GM06990 (cell line): ENCODE measurements around the gene AAK1.
"Not testable (repeated sequence)": the region's sequence is repeated elsewhere in the genome, so short reads cannot be mapped to it uniquely, and the experiment has no call there.

ENCODE experiments used
- DNase-seq: peaks from one replicate; pipeline ENCODE4 v3.0.0-alpha.2; 2011; ENCODE audit not compliant: insufficient read length; ENCODE audit errors: extremely low read depth
- H3K27me3 ChIP-seq: replicated peaks from 2 replicates; pipeline ENCODE4 v1.6.0; 2011; ENCODE audit warnings: low read length; ENCODE audit not compliant: control insufficient read depth, insufficient read depth
- H3K36me3 ChIP-seq: 2 replicates; pipeline ENCODE4 v1.5.1; 2011; ENCODE audit warnings: low read length; ENCODE audit not compliant: control insufficient read depth, insufficient read depth
- H3K4me3 ChIP-seq: replicated peaks from 2 replicates; pipeline ENCODE4 v1.5.1; 2011; ENCODE audit warnings: low read depth, mild to moderate bottlenecking, control low read depth, low read length
- CTCF ChIP-seq: IDR thresholded peaks from 2 replicates; pipeline ENCODE4 v1.5.1; 2011; ENCODE audit warnings: low read length, control low read depth, mild to moderate bottlenecking, inconsistent platforms; ENCODE audit not compliant: insufficient read depth, poor library complexity, severe bottlenecking

Gene AAK1

GRCh38 chr2:69608109-69608508 is 35.4 kb downstream of the AAK1 start:
- Histone ChIP-seq H3K27me3 (no peaks in the 10 kb centered on the region), H3K4me3 (no peak overlapping the region), H3K36me3 (no peaks in the 10 kb centered on the region; the same call in 1 of the 2 replicates)
- no peak for DNase-seq
- TF ChIP-seq CTCF, result no peak

GRCh38 chr2:69606771-69607170 is 36.8 kb downstream of the AAK1 start:
- not testable (repeated sequence) for H3K36me3 ChIP-seq, H3K4me3 ChIP-seq, DNase-seq, H3K27me3 ChIP-seq

DNA sequence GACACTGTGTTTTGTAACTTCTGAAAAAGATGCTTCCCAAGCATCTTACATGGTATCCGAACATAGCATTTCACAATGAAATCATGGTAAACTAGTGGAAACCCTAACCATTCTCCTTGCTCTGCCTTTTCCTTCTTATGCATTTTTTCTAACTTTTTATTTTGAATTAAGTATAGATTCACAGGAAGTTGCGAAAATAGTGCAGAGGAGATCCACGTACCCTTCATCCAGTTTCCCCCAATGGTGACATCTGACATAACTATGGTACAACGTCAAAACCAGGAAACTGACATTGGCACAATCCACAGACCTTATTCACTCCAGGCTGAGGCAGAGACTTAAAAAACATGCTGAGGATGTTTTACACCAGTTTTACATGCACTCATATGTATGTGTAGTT is 38.3 kb downstream of the AAK1 start:
- no peaks in the 10 kb centered on the region; the same call in none of the 2 replicates for H3K36me3 ChIP-seq

GRCh38 chr2:69604836-69605235 is 38.7 kb downstream of the AAK1 start:
- DNase-seq, result no peak
- Histone ChIP-seq H3K36me3 (no peaks in the 10 kb centered on the region; the same call in none of the 2 replicates), H3K27me3 (no peaks in the 10 kb centered on the region), H3K4me3 (no peak overlapping the region)
- TF ChIP-seq CTCF, result no peak

More for the DNA sequence above, 38.3 kb downstream of the AAK1 start:
- DNase-seq, result no peak
- no peak for TF ChIP-seq CTCF
- Histone ChIP-seq H3K27me3 (no peaks in the 10 kb centered on the region), H3K4me3 (no peak overlapping the region)

DNA sequence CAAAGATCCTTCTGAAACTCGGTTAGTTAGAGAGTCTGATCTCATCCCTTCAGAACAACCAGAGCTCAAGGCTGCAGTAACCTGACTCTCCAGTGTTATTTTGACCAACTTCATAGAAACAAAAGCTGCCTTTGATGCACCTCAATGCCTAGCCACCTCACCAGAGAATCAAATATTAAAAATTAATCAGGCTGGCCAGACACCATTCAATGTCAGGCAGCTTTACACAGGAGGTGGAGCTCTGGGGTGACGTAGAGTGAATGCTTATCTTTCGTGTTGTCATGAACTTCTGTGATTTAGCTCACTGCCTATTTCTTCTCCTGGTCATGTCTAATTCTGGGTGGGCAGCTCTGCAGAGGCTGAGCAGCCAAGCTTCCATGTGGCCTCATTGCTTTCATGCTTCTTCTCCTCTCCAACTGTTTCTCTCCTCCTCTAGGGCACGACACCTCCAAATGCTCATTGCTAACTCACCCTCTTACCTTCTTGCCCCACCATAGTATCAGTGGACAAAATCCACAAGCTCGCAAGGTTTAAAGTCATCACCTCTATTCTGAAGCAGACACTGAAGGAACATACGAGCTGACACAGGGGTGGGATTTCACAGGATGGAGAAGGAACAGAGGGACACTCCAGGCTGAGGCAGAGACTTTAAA is 39.4 kb downstream of the AAK1 start:
- TF ChIP-seq CTCF, result no peak
- DNase-seq, result no peak
- Histone ChIP-seq H3K4me3 (no peak overlapping the region), H3K36me3 (no peaks in the 10 kb centered on the region; the same call in none of the 2 replicates), H3K27me3 (no peaks in the 10 kb centered on the region)

DNA sequence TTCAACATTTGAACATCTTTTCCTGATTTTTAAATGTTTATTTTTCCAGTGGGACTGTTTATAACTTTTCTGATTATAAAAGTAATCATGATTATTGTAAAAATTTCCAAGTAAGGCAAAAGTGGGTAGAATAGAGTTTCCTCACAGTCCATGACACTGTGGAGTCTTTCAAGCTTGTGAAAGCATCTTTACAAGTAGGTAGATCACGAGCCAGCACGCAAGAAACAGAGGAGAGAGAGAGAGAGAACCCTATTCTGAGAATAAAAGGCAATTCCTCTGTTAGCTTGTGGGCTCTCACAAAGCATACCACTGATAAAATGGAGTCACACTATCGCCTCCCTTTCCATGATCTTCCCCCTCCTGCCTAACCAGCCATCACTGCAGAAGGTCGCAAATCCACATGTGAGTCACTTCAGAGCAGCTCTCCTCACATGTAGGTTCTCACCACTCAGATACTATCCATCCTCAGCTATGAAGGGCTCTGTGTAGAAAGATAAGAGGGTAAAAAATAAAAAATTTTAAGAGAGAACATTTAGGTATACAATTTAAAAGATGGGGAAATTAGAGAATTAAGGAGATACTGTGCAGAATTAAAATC is 40.3 kb downstream of the AAK1 start:
- Histone ChIP-seq H3K36me3 (no peaks in the 10 kb centered on the region; the same call in none of the 2 replicates), H3K4me3 (no peak overlapping the region), H3K27me3 (no peaks in the 10 kb centered on the region)
- no peak for TF ChIP-seq CTCF
- DNase-seq, result no peak
